Measurements from ENCODE around the gene NAA20. TPM values are rescaled to one million over a fixed set of nuclear protein-coding genes. Genes with fewer than 3 reads are reported as not detected.

The NAA20 gene
- total RNA-seq, 1 donor from 2014 or later, result 44.8 TPM

GRCh38 chr20:19981031-19981451, 36.1 kb upstream of the NAA20 start:
- DNase-seq (no peak), ATAC-seq (ENCODE audit: low read depth) (no peak)
- H3K27ac Mint-ChIP-seq, result no peak overlapping the region
- H3K4me3 Mint-ChIP-seq, result no peak overlapping the region
- no peaks in the 10 kb centered on the region for H3K9me3 Mint-ChIP-seq
- POLR2A ChIA-PET, result no interaction called here
- H3K4me1 Mint-ChIP-seq, result peaks cover 2% of the 10 kb centered on the region
- no peaks in the 10 kb centered on the region for H3K36me3 Mint-ChIP-seq (ENCODE audit: low read depth)
- CTCF ChIA-PET, result no interaction called here
- intact Hi-C loops (cut with micrococcal nuclease), result no loop called here
- no peak for TF ChIP-seq CTCF (IDR thresholded peaks at IDR 0.05)
- H3K27me3 Mint-ChIP-seq, result peaks cover 4% of the 10 kb centered on the region

GRCh38 chr20:19986419-19986818, 30.7 kb upstream of the NAA20 start:
- no peak overlapping the region for H3K27ac Mint-ChIP-seq
- ChIA-PET CTCF (no interaction called here), POLR2A (no interaction called here)
- intact Hi-C loops (cut with micrococcal nuclease), result no loop called here
- TF ChIP-seq CTCF (IDR thresholded peaks at IDR 0.05), result no peak
- no peaks in the 10 kb centered on the region for H3K36me3 Mint-ChIP-seq (ENCODE audit: low read depth)
- no peaks in the 10 kb centered on the region for H3K4me1 Mint-ChIP-seq
- H3K4me3 Mint-ChIP-seq, result no peak overlapping the region
- DNase-seq (no peak), ATAC-seq (ENCODE audit: low read depth) (no peak)
- H3K27me3 Mint-ChIP-seq, result no peaks in the 10 kb centered on the region
- H3K9me3 Mint-ChIP-seq, result no peaks in the 10 kb centered on the region

GRCh38 chr20:19987046-19987445, 30.1 kb upstream of the NAA20 start:
- ChIA-PET CTCF (no interaction called here), POLR2A (no interaction called here)
- Mint-ChIP-seq H3K4me3 (no peak overlapping the region), H3K9me3 (no peaks in the 10 kb centered on the region), H3K27me3 (no peaks in the 10 kb centered on the region), H3K4me1 (no peaks in the 10 kb centered on the region), H3K27ac (no peak overlapping the region), H3K36me3 (ENCODE audit: low read depth) (no peaks in the 10 kb centered on the region)
- intact Hi-C loops (cut with micrococcal nuclease), result no loop called here
- DNase-seq, result no peak
- TF ChIP-seq CTCF (IDR thresholded peaks at IDR 0.05), result no peak
- no peak for ATAC-seq (ENCODE audit: low read depth)

- no peak overlapping the region for H3K27ac Mint-ChIP-seq
- DNase-seq (no peak), ATAC-seq (ENCODE audit: low read depth) (no peak)
- CTCF ChIA-PET, result interaction anchor here (5.6 kb wide), 1 partner anchor 87 kb away, joined by 57 read pairs; no protein-coding TSS in a partner anchor
- no peak overlapping the region for H3K4me3 Mint-ChIP-seq
- no peaks in the 10 kb centered on the region for H3K36me3 Mint-ChIP-seq (ENCODE audit: low read depth)
- no peaks in the 10 kb centered on the region for H3K9me3 Mint-ChIP-seq
- no peak for TF ChIP-seq CTCF (IDR thresholded peaks at IDR 0.05)
- intact Hi-C loops (cut with micrococcal nuclease), result no loop called here
- H3K27me3 Mint-ChIP-seq, result peaks cover 3% of the 10 kb centered on the region
- POLR2A ChIA-PET, result no interaction called here
- no peaks in the 10 kb centered on the region for H3K4me1 Mint-ChIP-seq
These were observed 26.3 kb upstream of the NAA20 start for GRCh38 chr20:19990850-19991249.

- Mint-ChIP-seq H3K9me3 (no peaks in the 10 kb centered on the region), H3K36me3 (ENCODE audit: low read depth) (no peaks in the 10 kb centered on the region), H3K4me1 (no peaks in the 10 kb centered on the region), H3K27ac (no peak overlapping the region), H3K27me3 (peaks cover 3% of the 10 kb centered on the region), H3K4me3 (no peak overlapping the region)
- ChIA-PET POLR2A (no interaction called here), CTCF (interaction anchor here (5.6 kb wide), 1 partner anchor 87 kb away, joined by 57 read pairs; no protein-coding TSS in a partner anchor)
- ATAC-seq (ENCODE audit: low read depth) (no peak), DNase-seq (no peak)
- intact Hi-C loops (cut with micrococcal nuclease), result no loop called here
- no peak for TF ChIP-seq CTCF (IDR thresholded peaks at IDR 0.05)
These were observed 25.9 kb upstream of the NAA20 start for GRCh38 chr20:19991308-19991707.

Data from activated B cell treated with CpG ODN at 0.5 μM for 24 hours (primary cell).